Endothelial cell of umbilical vein (primary cell): ENCODE measurements around the gene NUDC.

ENCODE experiments used
- CTCF ChIP-seq, 2 donors: IDR thresholded peaks; 1 replicate in 1 of 2; 2 replicates in 1 of 2; pipeline ENCODE4 v1.5.1; 2011; ENCODE audit warnings: low read length in 2 of 2, mild to moderate bottlenecking in 2 of 2, moderate library complexity in 2 of 2, control low read depth in 1 of 2, inconsistent platforms in 1 of 2, low read depth in 1 of 2; ENCODE audit not compliant: insufficient read depth in 1 of 2; ENCODE audit errors: extremely low read depth in 1 of 2
- EZH2 ChIP-seq: IDR thresholded peaks from 2 replicates; pipeline ENCODE4 v1.6.1; 2012; ENCODE audit warnings: borderline replicate concordance, low read depth, mild to moderate bottlenecking, moderate library complexity, low read length, inconsistent platforms; ENCODE audit not compliant: severe bottlenecking
- MYC ChIP-seq: IDR thresholded peaks from one replicate; pipeline ENCODE4 v1.6.1; 2011; ENCODE audit warnings: mild to moderate bottlenecking, low read depth, low read length
- POLR2AphosphoS5 ChIP-seq: IDR thresholded peaks from 2 replicates; pipeline ENCODE4 v1.6.1; 2012; ENCODE audit warnings: low read depth, mild to moderate bottlenecking, control low read depth, low read length, moderate library complexity; ENCODE audit not compliant: insufficient read depth

- no peak for TF ChIP-seq CTCF (IDR thresholded peaks at IDR 0.05; ENCODE audit: extremely low read depth in 1 of 2, insufficient read depth in 1 of 2, low read depth in 1 of 2, low read length in 2 of 2)
- no peak for TF ChIP-seq EZH2
- TF ChIP-seq POLR2AphosphoS5, result no peak
- TF ChIP-seq MYC, result no peak
These were observed 17.1 kb downstream of the NUDC start for GRCh38 chr1:26938659-26939025.
